Heart right ventricle (tissue), 16 donors: ENCODE measurements around the gene ZSCAN5A. TPM values are rescaled to one million over a fixed set of nuclear protein-coding genes. Genes with fewer than 3 reads are reported as not detected.

Source experiments
- ATAC-seq, 8 donors: fragments of 200-7000 bp; cut with Tn5 transposase; one replicate each; pipeline ENCODE4 v1.9.1; 2020; ENCODE audit warnings: mild to moderate bottlenecking in 8 of 8, moderate library complexity in 8 of 8, moderate number of reproducible peaks in 1 of 8
- DNase-seq, 2 donors: peaks; one replicate each; pipeline ENCODE4 v3.0.0-alpha.2; 2020
- H3K27ac ChIP-seq, 10 donors: fragments of 200-600 bp; sonication (generic) in 2 of 10; one replicate each; pipeline versions ENCODE4 v1.5.0 to v1.8.0; 2020 to 2022; ENCODE audit warnings: mild to moderate bottlenecking in 3 of 10
- H3K27me3 ChIP-seq, 7 donors: fragments of 200-600 bp; one replicate each; pipeline ENCODE4 v1.8.0; 2021 to 2022; ENCODE audit warnings: mild to moderate bottlenecking in 2 of 7
- H3K36me3 ChIP-seq, 9 donors: fragments of 200-600 bp; sonication (generic) in 1 of 9; one replicate each; pipeline versions ENCODE4 v1.5.0 to v1.8.0; 2020 to 2022; ENCODE audit warnings: mild to moderate bottlenecking in 2 of 9
- H3K4me1 ChIP-seq, 9 donors: fragments of 200-600 bp; sonication (generic) in 1 of 9; one replicate each; pipeline versions ENCODE4 v1.5.0 to v1.8.0; 2020 to 2022; ENCODE audit warnings: mild to moderate bottlenecking in 4 of 9
- H3K4me3 ChIP-seq, 10 donors: fragments of 200-600 bp; sonication (generic) in 2 of 10; one replicate each; pipeline versions ENCODE4 v1.5.0 to v1.8.0; 2020 to 2022; ENCODE audit warnings: mild to moderate bottlenecking in 7 of 10, moderate library complexity in 2 of 10
- H3K9me3 ChIP-seq, 11 donors: fragments of 200-600 bp in 10 of 11; sonication (generic) in 2 of 11; one replicate each; pipeline versions ENCODE4 v1.5.0 to v1.8.0; 2013 to 2022; ENCODE audit warnings: mild to moderate bottlenecking in 2 of 11, control low read depth in 1 of 11, moderate library complexity in 1 of 11
- WGBS, 2 donors: extraction: QIAGEN DNeasy Blood & Tissue Kit; methylation state at CpG; one replicate each; pipeline ENCODE4 v1.1.7; 2013; ENCODE audit warnings: inconsistent platforms in 1 of 2; 5-methylcytosine and 5-hydroxymethylcytosine counted together
- intact Hi-C, 10 donors: fragments of 100-400 bp; cut with DNase I; formaldehyde crosslinking; loops; one replicate each; pipeline versions ENCODE4 v1.11.1 to v1.14.2; 2022
- polyA plus RNA-seq, 2 donors: library from polyadenylated mRNA; stranded (reverse); fragments of 200-250 nt; gene quantifications; one replicate each; pipeline ENCODE4 v1.2.3, GENCODE V29; 2013
- total RNA-seq, 10 donors: library from RNA; stranded (reverse); fragmentation: NEBNext Ultra II Directional in 3 of 10; extraction: Animal tissue kit (Norgen Biotek cat#: 25700) in 3 of 10; gene quantifications; one replicate each; pipeline versions ENCODE4 v1.2.1 to v1.2.4, GENCODE V29; 2021 to 2023
- TF ChIP-seq, protein P1 (sequence below), 9 donors: fragments of 200-600 bp; sonication (generic) in 2 of 9; IDR thresholded peaks; one replicate each; pipeline versions ENCODE4 v1.5.0 to v1.8.0; 2021 to 2022; ENCODE audit warnings: antibody characterized with exemption in 9 of 9, mild to moderate bottlenecking in 5 of 9, moderate library complexity in 1 of 9
- donor health status: Arrhythmogenic right ventricular cardiomyopathy.
- donor health status: ischemic (EF 13 %, LVEDD 7.1; RV severe dilation, severe dysfunction).
- donor health status: healthy with polysubstance abuse.
- donor health status: DM: no; HTN: yes; CAD: no.
- donor health status: DM: no; HTN: no; CAD: no.
- donor health status: ischemic (EF 25% LVEDD 6.9; RV normal size, moderate dysfunction).
- donor health status: ischemic (EF 25% LVEDD 5.7; RV mildly dilated, moderate dysfunction).
- donor health status: healthy.
- donor health status: DM: yes; HTN: yes; CAD: no.
- donor health status: Ischemic cardiomyopathy.
- donor health status: ischemic (EF 35%, LVEDD 5.7; RV mildly dilated, moderate dysfunction).
- donor health status: nonischemic (EF 11% LVEDD 7.7; RV severe dilation, severe dysfunction).
- donor health status: DM: yes; HTN: yes; CAD: no.
- donor health status: PGD.
- donor health status: ischemic (EF 29% LVEDD 5.4; RV normal size, mild dysfunction).
- donor health status: nonischemic (EF 23%, LVEDD 6.1; RV moderate dilation, normal function).

Gene ZSCAN5A
- total and polyA plus RNA-seq, 12 donors, result 9.5 to 33.4 (median 20.5) TPM

- H3K36me3 ChIP-seq, result peaks cover 0 to 18% (median 0%) of the 10 kb centered on the region in 9 donors
- TF ChIP-seq, protein P1, sequence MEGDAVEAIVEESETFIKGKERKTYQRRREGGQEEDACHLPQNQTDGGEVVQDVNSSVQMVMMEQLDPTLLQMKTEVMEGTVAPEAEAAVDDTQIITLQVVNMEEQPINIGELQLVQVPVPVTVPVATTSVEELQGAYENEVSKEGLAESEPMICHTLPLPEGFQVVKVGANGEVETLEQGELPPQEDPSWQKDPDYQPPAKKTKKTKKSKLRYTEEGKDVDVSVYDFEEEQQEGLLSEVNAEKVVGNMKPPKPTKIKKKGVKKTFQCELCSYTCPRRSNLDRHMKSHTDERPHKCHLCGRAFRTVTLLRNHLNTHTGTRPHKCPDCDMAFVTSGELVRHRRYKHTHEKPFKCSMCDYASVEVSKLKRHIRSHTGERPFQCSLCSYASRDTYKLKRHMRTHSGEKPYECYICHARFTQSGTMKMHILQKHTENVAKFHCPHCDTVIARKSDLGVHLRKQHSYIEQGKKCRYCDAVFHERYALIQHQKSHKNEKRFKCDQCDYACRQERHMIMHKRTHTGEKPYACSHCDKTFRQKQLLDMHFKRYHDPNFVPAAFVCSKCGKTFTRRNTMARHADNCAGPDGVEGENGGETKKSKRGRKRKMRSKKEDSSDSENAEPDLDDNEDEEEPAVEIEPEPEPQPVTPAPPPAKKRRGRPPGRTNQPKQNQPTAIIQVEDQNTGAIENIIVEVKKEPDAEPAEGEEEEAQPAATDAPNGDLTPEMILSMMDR (IDR thresholded peaks at IDR 0.05), result no peak
- no peak for ATAC-seq
- no peak overlapping the region for H3K4me3 ChIP-seq
- H3K4me1 ChIP-seq, result peaks cover 0 to 16% (median 0%) of the 10 kb centered on the region in 9 donors
- H3K27ac ChIP-seq, result no peak overlapping the region
- no peak for DNase-seq
- WGBS, 2 donors, result 73 to 88% methylated on average over 6 of the region's 6 CpGs
- no peaks in the 10 kb centered on the region for H3K27me3 ChIP-seq
- H3K9me3 ChIP-seq, result no peaks in the 10 kb centered on the region
- intact Hi-C loops, result no loop called here
Observed at GRCh38 chr19:56271151-56271550, 43.5 kb downstream of the ZSCAN5A start.

GRCh38 chr19:56270676-56271075, 44.0 kb downstream of the ZSCAN5A start:
- Histone ChIP-seq H3K4me1 (peaks cover 0 to 16% (median under 1%) of the 10 kb centered on the region in 9 donors), H3K9me3 (no peaks in the 10 kb centered on the region), H3K36me3 (peaks cover 0 to 18% (median 0%) of the 10 kb centered on the region in 9 donors), H3K27me3 (no peaks in the 10 kb centered on the region), H3K27ac (no peak overlapping the region), H3K4me3 (no peak overlapping the region)
- intact Hi-C loops, result no loop called here
- WGBS, 2 donors, result 86 to 95% methylated on average over 3 of the region's 3 CpGs
- no peak for ATAC-seq
- no peak for DNase-seq
- TF ChIP-seq, protein P1 (IDR thresholded peaks at IDR 0.05), result no peak

DNA sequence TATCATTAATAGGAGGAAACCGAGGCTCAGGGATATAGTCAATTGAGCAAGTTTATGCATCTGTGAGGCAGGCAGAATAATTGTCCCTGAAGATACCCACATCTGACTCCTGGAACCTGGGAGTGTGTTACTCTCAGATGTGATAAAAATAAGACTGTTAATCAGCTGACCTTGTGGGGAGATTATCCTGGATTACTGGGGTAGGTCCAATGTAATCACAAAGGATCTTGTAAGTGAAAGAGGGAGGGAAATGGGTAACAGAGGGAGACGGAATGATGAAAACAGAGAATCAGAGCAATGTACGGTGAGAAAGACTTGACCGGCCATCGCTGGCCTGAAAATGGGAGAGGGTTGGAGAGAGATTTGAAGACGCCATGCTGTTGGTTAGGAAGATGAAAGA, 45.3 kb downstream of the ZSCAN5A start:
- intact Hi-C loops, result no loop called here
- WGBS, 2 donors, result 90 to 96% methylated on average over 6 of the region's 6 CpGs
- TF ChIP-seq, protein P1 (IDR thresholded peaks at IDR 0.05), result no peak
- no peak for DNase-seq
- Histone ChIP-seq H3K36me3 (peaks cover 0 to 18% (median 0%) of the 10 kb centered on the region in 9 donors), H3K27me3 (no peaks in the 10 kb centered on the region), H3K9me3 (no peaks in the 10 kb centered on the region), H3K4me1 (peaks cover 0 to 16% (median 4%) of the 10 kb centered on the region in 9 donors), H3K27ac (no peak overlapping the region), H3K4me3 (no peak overlapping the region)
- ATAC-seq, result no peak

DNA sequence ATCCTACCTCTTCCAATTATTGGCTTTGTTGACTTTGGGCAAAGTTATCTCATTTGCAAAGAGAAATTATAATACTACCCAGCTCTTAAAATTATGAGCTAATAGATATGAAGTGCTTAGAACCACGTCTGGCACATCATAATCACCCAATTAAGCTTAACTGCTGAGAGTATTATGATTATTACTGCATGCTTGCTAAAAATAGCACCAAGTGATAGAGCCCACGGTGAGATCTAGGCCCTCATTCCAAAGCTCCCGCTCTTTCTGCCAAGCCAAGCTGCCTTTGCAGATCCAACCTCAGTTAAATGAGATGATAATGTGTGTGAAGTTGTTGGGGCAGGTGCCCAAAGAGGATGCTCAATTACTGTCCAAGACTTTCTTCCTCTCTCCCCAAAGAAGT, 48.6 kb downstream of the ZSCAN5A start:
- DNase-seq, result no peak
- no peak overlapping the region for H3K27ac ChIP-seq
- peaks cover 0 to 9% (median 0%) of the 10 kb centered on the region in 9 donors for H3K36me3 ChIP-seq
- intact Hi-C loops, result no loop called here
- ATAC-seq, result peak in 1 of 8 donors; percentile 41
- TF ChIP-seq, protein P1 (IDR thresholded peaks at IDR 0.05), result no peak
- H3K4me1 ChIP-seq, result peaks cover 0 to 13% (median 4%) of the 10 kb centered on the region in 9 donors
- WGBS, 2 donors, result 30 to 33% methylated on average over 3 of the region's 3 CpGs
- no peaks in the 10 kb centered on the region for H3K9me3 ChIP-seq
- no peaks in the 10 kb centered on the region for H3K27me3 ChIP-seq
- H3K4me3 ChIP-seq, result no peak overlapping the region
